GM15510 (cell line): ENCODE measurements around the gene ALG1.

Experiments used
- POLR2A ChIP-seq: IDR thresholded peaks from 3 replicates; pipeline ENCODE4 v1.6.1; 2011; ENCODE audit warnings: borderline replicate concordance; ENCODE audit not compliant: insufficient read length; ENCODE audit errors: extremely low read depth

The ALG1 gene

GRCh38 chr16:5036228-5037156 is 35.2 kb upstream of the ALG1 start:
- TF ChIP-seq POLR2A, result no peak

GRCh38 chr16:5040451-5040850 is 31.2 kb upstream of the ALG1 start:
- no peak for TF ChIP-seq POLR2A

GRCh38 chr16:5041600-5042133 is 30.0 kb upstream of the ALG1 start:
- TF ChIP-seq POLR2A, result no peak

- no peak for TF ChIP-seq POLR2A
These were observed 29.0 kb upstream of the ALG1 start for GRCh38 chr16:5042574-5043171.

- no peak for TF ChIP-seq POLR2A
These were observed 27.6 kb upstream of the ALG1 start for GRCh38 chr16:5044011-5044540.

GRCh38 chr16:5045499-5046115 is 26.0 kb upstream of the ALG1 start:
- TF ChIP-seq POLR2A, result no peak

- no peak for TF ChIP-seq POLR2A
These were observed 24.7 kb upstream of the ALG1 start for GRCh38 chr16:5046914-5047313.

GRCh38 chr16:5054876-5055865 is 16.5 kb upstream of the ALG1 start:
- TF ChIP-seq POLR2A, result no peak

GRCh38 chr16:5056352-5056751 is 15.3 kb upstream of the ALG1 start:
- no peak for TF ChIP-seq POLR2A

GRCh38 chr16:5058476-5058875 is 13.2 kb upstream of the ALG1 start:
- no peak for TF ChIP-seq POLR2A

- TF ChIP-seq POLR2A, result no peak
These were observed 12.1 kb upstream of the ALG1 start for GRCh38 chr16:5059386-5060072.

- no peak for TF ChIP-seq POLR2A
These were observed 11.5 kb upstream of the ALG1 start for GRCh38 chr16:5060073-5060641.

- TF ChIP-seq POLR2A, result no peak
These were observed 9.6 kb upstream of the ALG1 start for GRCh38 chr16:5062051-5062450.

- no peak for TF ChIP-seq POLR2A
These were observed 8.6 kb upstream of the ALG1 start for GRCh38 chr16:5062790-5063765.
